ENCODE results near the gene SH3PXD2A.

The SH3PXD2A gene

GRCh38 chr10:103564116-103564501 lies 291.3 kb downstream of the SH3PXD2A start:
- Histone ChIP-seq H3K79me1 (ENCODE audit: low read length) (no peaks in the 10 kb centered on the region), H3K9ac (ENCODE audit: low read length) (no peak overlapping the region), H3K27me3 (ENCODE audit: insufficient read depth, low read length, poor library complexity) (no peaks in the 10 kb centered on the region), H3K23ac (ENCODE audit: low read length) (no peak overlapping the region), H3K56ac (ENCODE audit: low read length) (no peak overlapping the region), H2BK15ac (replicated peaks; ENCODE audit: low read depth) (no peak overlapping the region), H3K79me2 (ENCODE audit: control insufficient read depth, insufficient read depth, low read length) (no peaks in the 10 kb centered on the region), H3K4me2 (ENCODE audit: low read length) (no peak overlapping the region), H3K4me3 (ENCODE audit: low read length) (no peak overlapping the region), H3K4ac (ENCODE audit: low read depth, low read length) (no peak overlapping the region), H2BK120ac (ENCODE audit: low read depth, low read length) (no peak overlapping the region), H3K18ac (ENCODE audit: low read length) (no peak overlapping the region), H4K8ac (ENCODE audit: low read depth, low read length) (no peak overlapping the region), H3K27ac (ENCODE audit: low read depth, low read length) (no peak overlapping the region), H3K36me3 (ENCODE audit: control insufficient read depth, insufficient read depth, low read length) (no peaks in the 10 kb centered on the region), H2BK5ac (ENCODE audit: low read length) (no peak overlapping the region), H4K5ac (ENCODE audit: low read length) (no peak overlapping the region), H3K4me1 (ENCODE audit: control insufficient read depth, low read depth, low read length) (no peaks in the 10 kb centered on the region), H2AK5ac (ENCODE audit: low read length) (no peak overlapping the region)
- no peak for DNase-seq
- no CpG with 5 or more reads among the region's 7 CpGs for WGBS (ENCODE audit: extremely low coverage, insufficient coverage, low lambda C conversion rate)

- H3K9ac ChIP-seq (ENCODE audit: low read length): no peak overlapping the region
- H3K36me3 ChIP-seq (ENCODE audit: control insufficient read depth, insufficient read depth, low read length): no peaks in the 10 kb centered on the region
- no peak overlapping the region for H3K18ac ChIP-seq (ENCODE audit: low read length)
- H2BK120ac ChIP-seq (ENCODE audit: low read depth, low read length): no peak overlapping the region
- no peak overlapping the region for H3K23ac ChIP-seq (ENCODE audit: low read length)
- H2BK15ac ChIP-seq (replicated peaks; ENCODE audit: low read depth): no peak overlapping the region
- WGBS (ENCODE audit: extremely low coverage, insufficient coverage, low lambda C conversion rate): no CpG with 5 or more reads among the region's 7 CpGs
- H4K8ac ChIP-seq (ENCODE audit: low read depth, low read length): no peak overlapping the region
- no peak for DNase-seq
- H4K5ac ChIP-seq (ENCODE audit: low read length): no peak overlapping the region
- H3K79me1 ChIP-seq (ENCODE audit: low read length): no peaks in the 10 kb centered on the region
- H3K79me2 ChIP-seq (ENCODE audit: control insufficient read depth, insufficient read depth, low read length): no peaks in the 10 kb centered on the region
- no peak overlapping the region for H3K56ac ChIP-seq (ENCODE audit: low read length)
- no peaks in the 10 kb centered on the region for H3K4me1 ChIP-seq (ENCODE audit: control insufficient read depth, low read depth, low read length)
- no peak overlapping the region for H2AK5ac ChIP-seq (ENCODE audit: low read length)
- no peak overlapping the region for H2BK5ac ChIP-seq (ENCODE audit: low read length)
- H3K4me3 ChIP-seq (ENCODE audit: low read length): no peak overlapping the region
- H3K4me2 ChIP-seq (ENCODE audit: low read length): no peak overlapping the region
- no peak overlapping the region for H3K4ac ChIP-seq (ENCODE audit: low read depth, low read length)
- H3K27me3 ChIP-seq (ENCODE audit: insufficient read depth, low read length, poor library complexity): no peaks in the 10 kb centered on the region
- H3K27ac ChIP-seq (ENCODE audit: low read depth, low read length): no peak overlapping the region
Observed at GRCh38 chr10:103563231-103564115, 291.9 kb downstream of the SH3PXD2A start.

- Histone ChIP-seq H2BK15ac (replicated peaks; ENCODE audit: low read depth) (no peak overlapping the region), H4K8ac (ENCODE audit: low read depth, low read length) (no peak overlapping the region), H2BK120ac (ENCODE audit: low read depth, low read length) (no peak overlapping the region), H2BK5ac (ENCODE audit: low read length) (no peak overlapping the region), H3K56ac (ENCODE audit: low read length) (no peak overlapping the region), H3K36me3 (ENCODE audit: control insufficient read depth, insufficient read depth, low read length) (no peaks in the 10 kb centered on the region), H3K9ac (ENCODE audit: low read length) (no peak overlapping the region), H3K79me1 (ENCODE audit: low read length) (no peaks in the 10 kb centered on the region), H3K4me2 (ENCODE audit: low read length) (no peak overlapping the region), H3K79me2 (ENCODE audit: control insufficient read depth, insufficient read depth, low read length) (no peaks in the 10 kb centered on the region), H3K4me1 (ENCODE audit: control insufficient read depth, low read depth, low read length) (no peaks in the 10 kb centered on the region), H4K5ac (ENCODE audit: low read length) (no peak overlapping the region), H3K18ac (ENCODE audit: low read length) (no peak overlapping the region), H3K27ac (ENCODE audit: low read depth, low read length) (no peak overlapping the region), H3K27me3 (ENCODE audit: insufficient read depth, low read length, poor library complexity) (no peaks in the 10 kb centered on the region), H3K23ac (ENCODE audit: low read length) (no peak overlapping the region), H3K4ac (ENCODE audit: low read depth, low read length) (no peak overlapping the region), H3K4me3 (ENCODE audit: low read length) (no peak overlapping the region), H2AK5ac (ENCODE audit: low read length) (no peak overlapping the region)
- WGBS (ENCODE audit: extremely low coverage, insufficient coverage, low lambda C conversion rate): no CpG with 5 or more reads among the region's 4 CpGs
- DNase-seq: no peak
Observed at GRCh38 chr10:103562383-103562782, 293.0 kb downstream of the SH3PXD2A start.

GRCh38 chr10:103560886-103561285 lies 294.5 kb downstream of the SH3PXD2A start:
- Histone ChIP-seq H2BK5ac (ENCODE audit: low read length) (no peak overlapping the region), H3K79me2 (ENCODE audit: control insufficient read depth, insufficient read depth, low read length) (no peaks in the 10 kb centered on the region), H2BK15ac (replicated peaks; ENCODE audit: low read depth) (no peak overlapping the region), H3K27me3 (ENCODE audit: insufficient read depth, low read length, poor library complexity) (no peaks in the 10 kb centered on the region), H4K5ac (ENCODE audit: low read length) (no peak overlapping the region), H3K27ac (ENCODE audit: low read depth, low read length) (no peak overlapping the region), H3K23ac (ENCODE audit: low read length) (no peak overlapping the region), H3K36me3 (ENCODE audit: control insufficient read depth, insufficient read depth, low read length) (no peaks in the 10 kb centered on the region), H4K8ac (ENCODE audit: low read depth, low read length) (no peak overlapping the region), H3K4me2 (ENCODE audit: low read length) (no peak overlapping the region), H3K4me3 (ENCODE audit: low read length) (no peak overlapping the region), H3K9ac (ENCODE audit: low read length) (no peak overlapping the region), H3K18ac (ENCODE audit: low read length) (no peak overlapping the region), H3K79me1 (ENCODE audit: low read length) (no peaks in the 10 kb centered on the region), H3K4ac (ENCODE audit: low read depth, low read length) (no peak overlapping the region), H3K4me1 (ENCODE audit: control insufficient read depth, low read depth, low read length) (no peaks in the 10 kb centered on the region), H2AK5ac (ENCODE audit: low read length) (no peak overlapping the region), H2BK120ac (ENCODE audit: low read depth, low read length) (no peak overlapping the region), H3K56ac (ENCODE audit: low read length) (no peak overlapping the region)
- WGBS (ENCODE audit: extremely low coverage, insufficient coverage, low lambda C conversion rate): no CpG with 5 or more reads among the region's 7 CpGs
- no peak for DNase-seq

- Histone ChIP-seq H3K27me3 (ENCODE audit: insufficient read depth, low read length, poor library complexity) (no peaks in the 10 kb centered on the region), H3K4me2 (ENCODE audit: low read length) (no peak overlapping the region), H3K4ac (ENCODE audit: low read depth, low read length) (no peak overlapping the region), H2AK5ac (ENCODE audit: low read length) (no peak overlapping the region), H3K9ac (ENCODE audit: low read length) (no peak overlapping the region), H3K79me1 (ENCODE audit: low read length) (no peaks in the 10 kb centered on the region), H3K18ac (ENCODE audit: low read length) (no peak overlapping the region), H4K5ac (ENCODE audit: low read length) (no peak overlapping the region), H3K79me2 (ENCODE audit: control insufficient read depth, insufficient read depth, low read length) (no peaks in the 10 kb centered on the region), H3K23ac (ENCODE audit: low read length) (no peak overlapping the region), H4K8ac (ENCODE audit: low read depth, low read length) (no peak overlapping the region), H3K36me3 (ENCODE audit: control insufficient read depth, insufficient read depth, low read length) (no peaks in the 10 kb centered on the region), H3K56ac (ENCODE audit: low read length) (no peak overlapping the region), H3K4me1 (ENCODE audit: control insufficient read depth, low read depth, low read length) (no peaks in the 10 kb centered on the region), H3K27ac (ENCODE audit: low read depth, low read length) (no peak overlapping the region), H2BK120ac (ENCODE audit: low read depth, low read length) (no peak overlapping the region), H3K4me3 (ENCODE audit: low read length) (no peak overlapping the region), H2BK15ac (replicated peaks; ENCODE audit: low read depth) (no peak overlapping the region), H2BK5ac (ENCODE audit: low read length) (no peak overlapping the region)
- WGBS (ENCODE audit: extremely low coverage, insufficient coverage, low lambda C conversion rate): no CpG with 5 or more reads among the region's 9 CpGs
- DNase-seq: no peak
Observed at GRCh38 chr10:103559776-103560175, 295.6 kb downstream of the SH3PXD2A start.

- no peak for DNase-seq
- H3K27ac ChIP-seq (ENCODE audit: low read depth, low read length): no peak overlapping the region
- no peak overlapping the region for H4K8ac ChIP-seq (ENCODE audit: low read depth, low read length)
- no peak overlapping the region for H3K9ac ChIP-seq (ENCODE audit: low read length)
- H2BK15ac ChIP-seq (replicated peaks; ENCODE audit: low read depth): no peak overlapping the region
- H4K5ac ChIP-seq (ENCODE audit: low read length): no peak overlapping the region
- H3K36me3 ChIP-seq (ENCODE audit: control insufficient read depth, insufficient read depth, low read length): no peaks in the 10 kb centered on the region
- no peak overlapping the region for H3K4me3 ChIP-seq (ENCODE audit: low read length)
- H3K56ac ChIP-seq (ENCODE audit: low read length): no peak overlapping the region
- H2BK120ac ChIP-seq (ENCODE audit: low read depth, low read length): no peak overlapping the region
- H3K4me2 ChIP-seq (ENCODE audit: low read length): no peak overlapping the region
- no peak overlapping the region for H3K18ac ChIP-seq (ENCODE audit: low read length)
- H3K4ac ChIP-seq (ENCODE audit: low read depth, low read length): no peak overlapping the region
- H3K79me2 ChIP-seq (ENCODE audit: control insufficient read depth, insufficient read depth, low read length): no peaks in the 10 kb centered on the region
- H3K27me3 ChIP-seq (ENCODE audit: insufficient read depth, low read length, poor library complexity): peaks cover 2% of the 10 kb centered on the region
- H3K4me1 ChIP-seq (ENCODE audit: control insufficient read depth, low read depth, low read length): no peaks in the 10 kb centered on the region
- H2AK5ac ChIP-seq (ENCODE audit: low read length): no peak overlapping the region
- no CpG with 5 or more reads among the region's 9 CpGs for WGBS (ENCODE audit: extremely low coverage, insufficient coverage, low lambda C conversion rate)
- no peaks in the 10 kb centered on the region for H3K79me1 ChIP-seq (ENCODE audit: low read length)
- no peak overlapping the region for H2BK5ac ChIP-seq (ENCODE audit: low read length)
- no peak overlapping the region for H3K23ac ChIP-seq (ENCODE audit: low read length)
Observed at GRCh38 chr10:103558911-103559310, 296.5 kb downstream of the SH3PXD2A start.
